ENCODE data around the gene RPAIN.

Gene RPAIN

GRCh38 chr17:5444209-5444608, 24.2 kb downstream of the RPAIN start:
- Histone ChIP-seq H3K9me3 (ENCODE audit: insufficient read depth, low read length) (no peaks in the 10 kb centered on the region), H3K4me2 (ENCODE audit: low read depth, low read length, poor library complexity, severe bottlenecking) (no peak overlapping the region), H3K27ac (ENCODE audit: low read depth, low read length) (no peak overlapping the region), H2AFZ (ENCODE audit: low read depth, low read length, severe bottlenecking) (no peak overlapping the region), H4K20me1 (ENCODE audit: low read depth, low read length) (no peaks in the 10 kb centered on the region), H3K4me3 (ENCODE audit: insufficient read depth, low read length, poor library complexity, severe bottlenecking) (no peak overlapping the region), H3K79me2 (ENCODE audit: insufficient read depth, low read length) (0 out of 2 replicates have a peak, but pooled peaks cover 9% of the 10 kb centered on the region), H3K27me3 (ENCODE audit: low read length) (no peaks in the 10 kb centered on the region), H3F3A (ENCODE audit: insufficient read depth) (peaks cover 14% of the 10 kb centered on the region), H3K9ac (ENCODE audit: low read length) (no peak overlapping the region), H3K36me3 (ENCODE audit: low read length) (peaks cover 5% of the 10 kb centered on the region), H3K9me2 (replicated peaks; ENCODE audit: insufficient read depth, low read length) (no peaks in the 10 kb centered on the region)
- no peak for TF ChIP-seq EZH2phosphoT487 (conservative IDR thresholded peaks at IDR 0.05; ENCODE audit: low read length)
- no peak for TF ChIP-seq CTCF (IDR thresholded peaks at IDR 0.05; ENCODE audit: insufficient read depth, low read length, poor library complexity, severe bottlenecking)

DNA sequence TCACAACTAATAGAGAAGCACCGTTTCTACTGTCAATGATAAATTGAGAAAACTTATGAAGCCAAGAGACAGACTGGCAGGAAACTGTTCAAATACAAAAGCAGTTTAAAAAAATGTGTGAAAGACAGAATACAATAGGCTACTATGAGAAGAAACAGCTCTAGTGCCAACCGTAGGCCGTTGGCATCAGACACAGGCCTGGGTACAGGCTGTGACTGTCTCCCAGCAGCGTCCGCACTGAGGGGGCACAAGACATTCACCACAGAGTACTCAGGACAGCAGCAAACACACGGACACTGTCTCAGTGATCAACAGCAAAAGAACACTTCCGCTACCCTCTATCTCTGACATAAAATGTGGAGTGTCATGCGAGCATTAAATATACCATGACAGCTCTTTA, 26.8 kb downstream of the RPAIN start:
- no peak overlapping the region for H3K27ac ChIP-seq (ENCODE audit: low read depth, low read length)
- H3F3A ChIP-seq (ENCODE audit: insufficient read depth) = no peaks in the 10 kb centered on the region; the same call in 1 of the 2 replicates
- H3K4me2 ChIP-seq (ENCODE audit: low read depth, low read length, poor library complexity, severe bottlenecking) = no peak overlapping the region
- H3K4me3 ChIP-seq (ENCODE audit: insufficient read depth, low read length, poor library complexity, severe bottlenecking) = no peak overlapping the region
- TF ChIP-seq EZH2phosphoT487 (conservative IDR thresholded peaks at IDR 0.05; ENCODE audit: low read length) (no peak), CTCF (IDR thresholded peaks at IDR 0.05; ENCODE audit: insufficient read depth, low read length, poor library complexity, severe bottlenecking) (no peak)
- 0 out of 2 replicates have a peak, but pooled peaks cover 9% of the 10 kb centered on the region for H3K79me2 ChIP-seq (ENCODE audit: insufficient read depth, low read length)
- H3K27me3 ChIP-seq (ENCODE audit: low read length) = no peaks in the 10 kb centered on the region
- no peaks in the 10 kb centered on the region for H4K20me1 ChIP-seq (ENCODE audit: low read depth, low read length)
- H2AFZ ChIP-seq (ENCODE audit: low read depth, low read length, severe bottlenecking) = no peak overlapping the region
- no peaks in the 10 kb centered on the region for H3K9me3 ChIP-seq (ENCODE audit: insufficient read depth, low read length)
- no peak overlapping the region for H3K9ac ChIP-seq (ENCODE audit: low read length)
- H3K36me3 ChIP-seq (ENCODE audit: low read length) = peaks cover 8% of the 10 kb centered on the region
- no peaks in the 10 kb centered on the region for H3K9me2 ChIP-seq (replicated peaks; ENCODE audit: insufficient read depth, low read length)

- no peaks in the 10 kb centered on the region for H3K9me3 ChIP-seq (ENCODE audit: insufficient read depth, low read length)
- H3F3A ChIP-seq (ENCODE audit: insufficient read depth) = peaks cover 7% of the 10 kb centered on the region
- H3K36me3 ChIP-seq (ENCODE audit: low read length) = no peaks in the 10 kb centered on the region
- no peaks in the 10 kb centered on the region for H3K9me2 ChIP-seq (replicated peaks; ENCODE audit: insufficient read depth, low read length)
- H4K20me1 ChIP-seq (ENCODE audit: low read depth, low read length) = peaks cover 3% of the 10 kb centered on the region; the same call in 1 of the 2 replicates
- H3K4me2 ChIP-seq (ENCODE audit: low read depth, low read length, poor library complexity, severe bottlenecking) = peak overlapping the region; percentile 81
- H3K27ac ChIP-seq (ENCODE audit: low read depth, low read length) = no peak overlapping the region
- no peak for TF ChIP-seq CTCF (IDR thresholded peaks at IDR 0.05; ENCODE audit: insufficient read depth, low read length, poor library complexity, severe bottlenecking)
- TF ChIP-seq EZH2phosphoT487 (conservative IDR thresholded peaks at IDR 0.05; ENCODE audit: low read length) = no peak
- no peak overlapping the region for H3K9ac ChIP-seq (ENCODE audit: low read length)
- peaks cover 71% of the 10 kb centered on the region for H3K79me2 ChIP-seq (ENCODE audit: insufficient read depth, low read length)
- H3K4me3 ChIP-seq (ENCODE audit: insufficient read depth, low read length, poor library complexity, severe bottlenecking) = no peak overlapping the region
- no peaks in the 10 kb centered on the region for H3K27me3 ChIP-seq (ENCODE audit: low read length)
- no peak overlapping the region for H2AFZ ChIP-seq (ENCODE audit: low read depth, low read length, severe bottlenecking)
Observed at GRCh38 chr17:5464717-5465507, 44.9 kb downstream of the RPAIN start.
